HG02759 (cell line): ENCODE data around the gene ENTPD8.
"Not testable (repeated sequence)": the region's sequence is repeated elsewhere in the genome, so short reads cannot be mapped to it uniquely, and the experiment has no call there.

ENCODE experiments used
- ATAC-seq: cut with Tn5 transposase; IDR thresholded peaks from one replicate; pipeline ENCODE4 v1.9.1; 2021; ENCODE audit warnings: mild to moderate bottlenecking, moderate library complexity; ENCODE audit not compliant: unreplicated experiment

ENTPD8 gene

DNA sequence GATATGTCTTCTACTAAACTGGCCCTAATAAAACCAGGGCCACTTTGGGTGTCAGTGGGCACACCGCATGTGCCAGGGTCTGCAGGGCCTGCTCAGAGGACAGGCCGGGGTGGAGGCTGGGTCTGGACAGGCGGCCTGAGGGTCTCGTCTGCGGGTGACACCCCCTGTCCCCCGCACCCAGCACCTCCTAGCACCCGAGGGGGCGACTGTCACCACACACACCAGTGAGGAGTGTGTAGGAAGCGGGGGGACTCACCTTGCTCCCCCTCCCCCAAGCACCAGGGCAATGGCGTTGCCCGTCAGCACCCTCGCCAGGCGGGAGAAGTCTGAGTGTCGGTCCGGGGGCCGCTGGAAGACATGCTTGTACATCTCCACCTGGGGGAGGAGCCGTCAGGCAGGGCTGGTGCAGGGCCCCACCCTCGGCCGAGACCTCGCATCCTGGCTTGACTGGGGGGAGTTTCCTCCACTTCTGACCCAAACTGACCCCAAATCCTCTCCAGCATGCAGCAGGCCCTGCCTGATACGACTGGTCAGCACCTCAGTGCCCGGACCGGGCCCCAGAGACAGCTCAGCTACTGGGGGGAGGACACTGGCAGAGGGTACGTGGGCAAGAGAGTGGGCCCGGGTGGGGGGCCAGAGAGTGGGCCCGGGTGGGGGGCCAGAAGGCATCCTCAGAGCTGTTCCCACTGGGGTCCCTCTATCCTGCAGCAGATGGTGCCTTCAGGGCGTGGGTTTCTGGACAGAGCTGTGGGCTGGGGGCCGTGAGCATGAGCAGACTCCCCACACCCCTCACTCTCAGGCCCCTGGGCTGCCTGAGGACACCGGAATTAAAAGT, 36.8 kb upstream of the ENTPD8 start:
- no peak for ATAC-seq

DNA sequence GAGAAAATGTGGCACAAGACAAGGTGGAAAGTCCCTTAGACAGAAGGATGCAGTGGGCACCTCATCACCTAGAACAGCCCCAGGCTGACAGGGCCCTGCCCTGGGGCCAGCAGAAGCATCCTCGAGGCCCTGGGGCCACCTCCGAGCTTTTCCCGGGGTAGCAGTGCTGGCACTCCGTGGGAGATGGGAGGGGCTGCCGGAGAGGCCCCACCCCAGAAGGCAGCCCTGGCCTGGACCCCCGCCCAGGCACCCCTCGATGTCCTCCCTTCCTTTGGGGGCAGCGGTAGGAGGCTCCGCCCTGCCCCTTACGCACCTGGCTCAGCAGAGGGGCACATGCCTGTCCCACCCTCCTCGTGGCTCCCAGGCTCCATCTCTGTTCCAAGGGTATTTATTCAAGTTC, 35.7 kb upstream of the ENTPD8 start:
- no peak for ATAC-seq

DNA sequence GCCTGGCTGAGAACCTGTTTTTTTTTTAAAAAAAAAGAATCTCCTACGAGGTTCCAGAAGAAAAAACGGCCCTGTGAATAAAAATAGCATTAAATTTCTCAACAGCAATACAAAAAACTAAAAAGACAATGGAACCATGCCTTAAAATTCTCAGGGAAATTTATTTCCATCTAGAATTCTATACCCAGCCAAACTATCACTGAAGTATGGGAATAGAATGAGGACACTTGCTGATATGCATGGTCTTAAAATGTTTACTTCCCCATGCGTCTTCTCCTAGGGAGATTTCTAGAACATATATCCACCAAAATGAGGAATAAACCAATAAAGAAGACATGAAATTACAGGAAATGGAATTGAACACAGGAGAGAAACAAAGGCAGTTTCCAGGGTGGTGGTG, 34.5 kb upstream of the ENTPD8 start:
- no peak for ATAC-seq

DNA sequence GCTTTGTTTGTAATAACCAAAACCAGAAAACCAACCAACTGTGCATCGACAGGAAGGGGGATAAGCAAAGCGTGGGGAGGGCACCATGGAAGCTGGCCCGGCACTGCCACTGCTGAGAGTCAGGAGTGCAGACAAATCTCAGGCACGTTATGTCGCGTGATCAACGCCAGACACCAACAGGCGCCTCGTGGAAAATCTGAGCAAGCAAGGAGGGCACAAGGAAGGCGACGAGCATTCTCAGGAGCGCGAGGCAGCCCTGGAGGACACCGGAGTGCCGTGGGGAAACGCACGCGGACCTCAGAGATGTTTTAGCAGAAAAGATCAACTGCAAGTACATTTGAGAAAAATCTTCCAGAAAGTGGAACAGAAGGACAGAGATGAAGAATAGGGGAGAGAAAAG, 33.1 kb upstream of the ENTPD8 start:
- ATAC-seq, result no peak

DNA sequence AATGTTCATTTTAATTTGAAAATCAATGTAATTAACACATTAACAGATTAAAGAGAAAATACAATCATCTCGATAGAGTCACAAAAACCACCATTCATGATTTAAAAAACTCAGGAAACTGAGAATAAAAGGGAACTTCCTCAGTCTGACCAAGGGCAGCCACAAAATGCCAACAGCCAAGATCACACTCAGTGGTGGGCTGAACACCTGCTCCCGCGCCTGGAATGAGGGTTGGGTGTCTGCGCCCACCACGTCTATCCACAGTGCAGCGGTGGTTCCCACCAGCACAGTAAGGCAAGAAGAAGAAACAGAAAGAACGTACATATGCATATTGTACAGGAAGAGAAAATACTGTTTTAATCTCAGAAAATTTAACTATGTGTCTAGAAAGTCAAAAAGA, 29.6 kb upstream of the ENTPD8 start:
- ATAC-seq, result no peak

DNA sequence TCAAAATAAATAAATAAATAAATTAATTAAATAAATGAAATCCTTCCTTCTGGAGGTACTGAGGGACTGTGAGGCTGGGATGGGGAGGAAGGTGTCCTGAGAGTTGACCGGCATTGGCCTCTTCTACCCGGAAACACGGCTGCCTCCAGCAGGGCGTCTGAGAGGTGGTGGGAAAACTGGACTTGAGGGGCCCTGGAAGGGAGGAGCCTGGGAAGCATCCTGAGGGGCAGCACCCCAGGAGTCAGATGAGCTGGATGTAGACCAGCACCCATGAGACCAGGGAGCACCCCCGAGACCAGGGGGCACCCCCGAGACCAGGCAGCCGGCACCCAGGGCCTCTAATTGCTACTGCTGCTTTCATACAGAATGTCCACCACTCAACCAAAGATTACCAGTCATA, 26.7 kb upstream of the ENTPD8 start:
- no peak for ATAC-seq

DNA sequence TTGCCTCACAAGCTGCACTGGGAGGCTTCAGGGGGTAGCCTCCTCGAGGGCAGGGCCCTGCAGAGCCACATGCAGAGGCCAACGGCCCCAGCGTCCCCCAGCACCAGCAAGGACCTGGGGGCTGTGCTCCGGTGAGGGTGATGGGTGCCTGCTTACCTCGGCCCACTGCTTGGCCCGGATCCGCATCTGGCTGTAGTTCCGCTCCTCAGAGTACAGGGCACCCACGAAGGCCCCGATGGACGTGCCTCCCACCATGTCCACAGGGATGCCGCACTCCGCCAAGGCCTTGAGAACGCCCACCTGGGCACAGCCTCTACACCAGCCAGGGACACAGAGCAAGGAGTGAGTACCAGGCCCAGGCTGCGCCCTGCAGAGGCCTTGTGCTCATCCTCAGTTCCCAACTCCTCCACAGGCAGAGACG, 26.0 kb upstream of the ENTPD8 start:
- no peak for ATAC-seq

DNA sequence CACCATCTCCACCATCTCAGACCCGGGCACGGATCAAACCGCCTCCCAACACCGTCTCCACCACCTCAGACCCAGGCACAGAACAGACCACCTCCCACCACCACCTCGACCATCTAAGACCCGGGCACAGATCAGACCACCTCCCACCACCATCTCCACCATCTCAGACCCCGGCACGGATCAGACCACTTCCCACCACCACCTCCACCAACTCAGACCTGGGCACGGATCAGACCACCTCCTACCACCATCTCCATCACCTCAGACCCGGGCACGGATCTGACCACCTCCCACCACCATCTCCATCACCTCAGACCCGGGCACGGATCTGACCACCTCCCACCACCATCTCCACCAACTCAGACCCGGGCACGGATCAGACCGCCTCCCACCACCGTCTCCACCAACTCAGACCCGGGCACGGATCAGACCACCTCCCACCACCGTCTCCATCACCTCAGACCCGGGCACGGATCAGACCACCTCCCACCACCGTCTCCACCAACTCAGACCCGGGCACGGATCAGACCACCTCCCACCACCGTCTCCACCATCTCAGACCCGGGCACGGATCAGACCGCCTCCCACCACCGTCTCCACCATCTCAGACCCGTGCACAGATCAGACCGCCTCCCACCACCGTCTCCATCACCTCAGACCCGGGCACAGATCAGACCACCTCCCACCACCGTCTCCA, 25.4 kb upstream of the ENTPD8 start:
- not testable (repeated sequence) for ATAC-seq

DNA sequence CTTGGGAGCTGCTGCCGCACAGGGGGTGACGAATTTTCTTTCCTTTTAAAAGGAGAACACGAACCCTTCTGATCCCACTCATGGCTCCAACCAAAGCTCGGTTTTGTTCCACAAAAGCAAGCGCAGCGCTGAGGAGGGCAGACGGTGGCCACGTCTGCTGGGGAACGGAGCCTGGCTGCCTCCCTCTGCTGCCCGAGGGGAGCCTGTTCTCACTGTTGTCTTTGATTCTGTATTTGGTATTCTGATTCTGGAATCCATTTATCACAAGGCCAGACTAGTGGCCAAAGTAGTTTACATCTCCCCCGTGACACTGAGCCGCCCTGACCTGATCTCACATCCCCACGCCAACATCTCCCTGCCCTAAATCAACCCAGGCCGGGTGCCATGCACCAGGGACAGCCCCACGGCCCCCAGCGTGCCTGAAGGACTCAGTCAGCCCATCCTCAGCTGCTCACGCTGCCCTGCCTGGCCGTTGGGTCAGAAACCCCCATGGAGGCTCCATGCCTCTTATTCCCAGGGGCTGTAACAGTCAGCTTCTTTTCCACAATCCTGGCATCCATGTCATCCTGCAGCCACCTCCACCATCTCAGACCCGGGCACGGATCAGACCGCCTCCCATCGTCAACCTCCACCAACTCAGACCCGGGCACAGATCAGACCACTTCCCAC, 24.7 kb upstream of the ENTPD8 start:
- ATAC-seq, result no peak

DNA sequence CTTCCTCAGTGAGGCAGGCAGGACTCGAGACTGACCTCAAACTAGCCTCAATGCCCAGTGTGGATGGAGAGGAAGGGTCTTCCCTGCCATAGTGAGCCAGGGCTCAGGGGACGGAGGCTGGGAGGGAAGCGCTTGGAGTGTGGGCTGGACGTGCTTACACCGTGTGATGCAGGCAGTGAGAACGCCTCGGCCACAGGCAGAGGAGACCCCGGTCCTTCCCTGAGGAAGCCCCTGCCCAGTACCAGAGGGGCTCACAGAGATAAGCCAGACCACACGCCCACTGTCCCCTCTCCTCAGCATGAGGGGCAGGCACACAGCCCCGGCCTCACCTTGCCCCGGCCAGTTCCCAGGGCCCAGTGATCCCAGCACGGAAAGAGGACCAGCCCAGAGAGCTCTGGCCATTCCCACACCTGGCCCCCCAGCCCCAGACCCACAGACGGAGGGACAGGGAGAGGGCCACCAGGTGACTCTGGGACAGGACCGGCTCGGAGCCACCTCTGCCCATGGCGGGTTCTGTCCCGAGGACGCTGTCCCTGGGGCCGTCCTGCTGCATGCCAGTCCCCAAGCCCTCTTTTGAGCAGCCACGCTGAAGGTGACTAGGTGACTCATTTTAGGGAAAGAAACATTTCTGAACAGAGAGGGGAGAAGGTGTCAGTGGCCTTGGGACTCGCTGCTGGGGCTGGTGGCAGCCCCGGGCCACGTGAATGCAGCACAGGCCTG, 24.0 kb upstream of the ENTPD8 start:
- no peak for ATAC-seq

DNA sequence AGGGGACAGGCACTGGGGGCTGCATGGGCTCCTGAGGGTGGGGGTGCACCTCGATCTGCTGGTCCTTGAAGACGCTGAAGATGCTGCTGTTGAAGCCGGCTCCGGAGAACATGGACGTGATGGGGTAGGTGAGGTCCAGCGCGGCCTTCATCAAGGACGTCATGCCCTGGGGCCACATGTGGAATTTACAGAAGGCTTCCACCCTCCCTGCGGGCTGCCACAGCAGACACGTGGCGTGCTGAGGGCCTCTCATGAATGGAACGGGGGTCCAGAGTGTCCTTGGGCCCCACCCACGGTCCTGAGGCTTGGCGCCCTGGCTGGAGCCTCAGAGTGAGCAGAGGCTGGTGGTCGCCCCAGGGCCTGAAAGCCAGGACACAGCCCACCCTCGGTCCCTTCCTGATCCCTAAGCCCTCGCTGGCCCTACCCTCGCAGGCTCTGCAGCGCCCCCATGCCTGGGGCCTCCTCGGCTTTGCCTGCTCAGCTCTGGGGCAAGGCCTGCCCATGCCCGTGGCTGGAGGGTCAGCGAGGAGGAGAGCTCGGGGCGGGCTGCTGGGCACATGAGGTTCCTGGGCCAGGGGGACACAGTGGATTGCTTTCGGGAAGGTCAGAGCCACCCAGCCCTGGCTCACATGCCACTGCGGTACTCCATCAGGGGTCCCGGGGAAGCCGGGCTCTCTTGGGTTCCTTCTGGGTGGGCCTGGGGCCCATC, 23.3 kb upstream of the ENTPD8 start:
- no peak for ATAC-seq

DNA sequence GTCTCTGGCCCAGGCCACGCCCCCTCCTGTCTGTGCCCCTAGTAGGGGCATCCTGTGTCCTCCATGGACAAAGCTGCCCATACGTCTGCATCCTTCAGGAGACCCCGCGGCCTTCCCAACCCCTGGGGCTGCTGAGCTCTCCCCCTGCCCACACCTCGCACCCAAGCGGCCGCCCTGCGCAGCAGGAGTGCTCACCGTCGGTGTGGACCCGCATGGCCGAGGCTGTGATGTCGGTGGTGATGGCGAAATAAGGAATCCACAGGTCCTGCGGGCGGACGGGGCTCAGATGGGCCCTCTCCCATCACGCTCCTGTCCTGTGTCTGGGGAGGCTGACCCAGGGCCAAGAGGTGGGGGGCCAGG, 22.8 kb upstream of the ENTPD8 start:
- ATAC-seq, result no peak

DNA sequence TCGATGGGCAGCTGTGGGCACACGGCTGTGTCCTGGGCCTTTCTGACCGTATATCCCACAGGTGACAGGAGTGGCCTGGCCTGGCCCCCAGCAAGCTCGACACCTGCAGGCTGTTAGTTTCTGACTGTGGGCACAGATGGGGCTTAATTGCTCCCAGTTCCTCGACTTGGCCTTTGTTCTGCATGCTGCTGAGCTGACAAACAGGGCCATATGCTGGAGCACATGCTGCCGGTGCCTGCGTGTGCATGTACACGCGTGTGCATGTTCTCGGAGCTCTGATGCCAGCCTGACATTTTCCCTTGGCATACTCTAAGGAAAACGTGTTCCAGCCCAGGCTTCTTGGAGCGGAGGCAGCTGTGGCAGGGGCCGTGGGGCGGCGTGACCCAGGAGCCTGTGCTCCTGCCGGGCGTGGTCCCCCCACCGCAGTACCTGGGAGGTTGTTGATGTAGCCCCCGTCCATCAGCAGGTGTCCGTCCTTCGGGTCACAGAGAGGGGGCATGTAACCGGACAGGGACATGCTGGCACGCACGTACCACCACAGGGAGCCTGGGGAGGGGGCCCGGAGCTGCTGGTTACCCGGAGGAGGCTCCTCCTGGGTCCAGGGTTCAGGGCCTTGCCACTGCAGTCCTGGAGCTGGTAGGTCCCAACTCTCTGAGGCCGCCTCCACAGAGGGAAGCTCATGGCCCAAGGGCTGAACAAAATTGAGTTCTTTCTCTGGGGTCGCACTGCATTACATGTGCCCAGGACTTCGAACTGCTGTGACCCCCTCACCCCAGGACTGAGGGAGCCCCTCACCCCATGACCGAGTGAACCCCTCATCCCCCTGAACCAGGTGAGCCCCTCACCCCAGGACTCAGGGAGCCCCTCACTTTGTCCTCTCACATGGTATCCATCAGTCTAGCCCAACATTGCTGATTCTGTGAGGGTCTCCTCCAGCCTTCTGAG, 22.1 kb upstream of the ENTPD8 start:
- ATAC-seq, result no peak

DNA sequence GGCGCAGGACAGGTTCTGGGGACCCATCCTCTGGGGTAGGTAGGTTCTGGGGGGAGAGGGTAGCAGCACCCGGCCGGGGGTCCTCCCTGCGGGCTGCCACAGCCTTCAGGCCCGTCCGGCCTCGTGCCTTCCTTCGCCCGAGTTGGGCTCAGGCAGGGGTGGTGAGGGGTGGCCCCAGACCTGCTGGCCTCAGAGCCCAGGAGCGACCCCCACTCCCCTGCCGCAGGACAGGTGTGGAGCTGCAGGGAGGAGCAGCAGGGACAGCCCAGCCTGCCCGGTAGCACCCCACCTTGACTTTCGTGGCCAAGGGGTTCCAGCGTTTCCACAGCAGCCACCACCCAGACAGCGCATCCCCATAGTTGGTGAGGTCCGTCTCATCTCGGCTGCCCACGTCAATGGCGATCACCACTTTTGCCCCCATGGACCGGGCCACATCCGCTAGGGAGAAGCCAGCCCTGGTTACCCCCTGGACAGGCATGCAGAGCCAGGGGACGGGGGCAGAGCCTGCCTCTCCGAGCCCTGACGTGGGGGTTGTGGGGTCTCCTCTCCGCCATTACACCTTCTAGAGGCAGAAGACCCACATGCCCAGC, 21.3 kb upstream of the ENTPD8 start:
- ATAC-seq, result no peak

DNA sequence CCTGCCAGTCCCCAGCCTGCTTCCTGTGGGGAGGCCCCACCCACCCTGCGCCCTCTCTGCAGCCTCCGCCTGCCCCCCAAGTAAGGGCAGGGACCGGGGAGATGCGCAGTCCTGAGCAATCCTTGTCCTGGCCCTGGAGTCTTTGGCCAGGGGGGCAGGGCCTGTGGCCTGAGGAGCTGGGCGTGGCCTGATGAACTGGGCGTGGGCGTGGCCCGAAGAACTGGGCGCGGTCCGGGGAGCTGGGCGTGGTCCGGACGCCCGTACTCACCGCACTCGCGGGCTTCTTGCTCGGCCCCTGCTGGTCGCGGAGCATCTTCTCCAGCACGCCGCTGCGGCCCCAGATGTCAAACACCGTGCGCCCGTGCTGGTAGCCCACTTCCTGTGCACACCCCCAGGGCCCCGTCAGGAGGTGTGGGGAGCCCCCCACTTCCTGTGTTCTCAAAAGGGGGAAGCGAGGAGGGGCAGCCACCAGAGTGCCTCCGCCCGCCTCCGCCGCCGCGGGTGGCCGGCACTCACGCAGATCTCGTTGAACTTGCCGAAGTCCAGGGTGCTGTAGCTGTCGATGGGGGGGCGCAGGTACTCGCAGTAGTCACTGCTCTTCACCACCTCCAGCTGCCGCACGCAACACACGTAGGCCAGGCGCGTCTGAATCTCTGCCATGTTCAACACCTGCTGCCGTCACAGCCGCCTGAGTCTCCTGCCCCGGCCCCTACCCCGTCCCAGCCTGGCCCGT, 20.7 kb upstream of the ENTPD8 start:
- peak; percentile 57 for ATAC-seq

DNA sequence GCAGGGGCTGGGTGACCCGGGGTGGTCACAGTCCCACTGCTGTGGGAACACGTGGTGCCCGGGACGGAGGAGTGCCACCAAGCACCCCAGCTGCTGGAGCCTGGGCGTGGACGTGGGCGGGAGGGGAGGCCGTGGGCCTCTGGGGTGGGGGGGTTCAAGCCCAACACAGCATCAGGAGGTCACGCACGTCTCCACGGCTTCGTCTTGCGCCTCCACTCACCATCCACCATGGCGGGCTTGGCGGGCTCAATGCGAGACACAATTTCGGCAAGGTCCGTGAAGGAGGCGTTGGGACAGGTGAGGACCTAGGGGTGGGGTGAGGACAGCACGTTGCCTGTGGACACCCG, 20.1 kb upstream of the ENTPD8 start:
- ATAC-seq, result no peak

DNA sequence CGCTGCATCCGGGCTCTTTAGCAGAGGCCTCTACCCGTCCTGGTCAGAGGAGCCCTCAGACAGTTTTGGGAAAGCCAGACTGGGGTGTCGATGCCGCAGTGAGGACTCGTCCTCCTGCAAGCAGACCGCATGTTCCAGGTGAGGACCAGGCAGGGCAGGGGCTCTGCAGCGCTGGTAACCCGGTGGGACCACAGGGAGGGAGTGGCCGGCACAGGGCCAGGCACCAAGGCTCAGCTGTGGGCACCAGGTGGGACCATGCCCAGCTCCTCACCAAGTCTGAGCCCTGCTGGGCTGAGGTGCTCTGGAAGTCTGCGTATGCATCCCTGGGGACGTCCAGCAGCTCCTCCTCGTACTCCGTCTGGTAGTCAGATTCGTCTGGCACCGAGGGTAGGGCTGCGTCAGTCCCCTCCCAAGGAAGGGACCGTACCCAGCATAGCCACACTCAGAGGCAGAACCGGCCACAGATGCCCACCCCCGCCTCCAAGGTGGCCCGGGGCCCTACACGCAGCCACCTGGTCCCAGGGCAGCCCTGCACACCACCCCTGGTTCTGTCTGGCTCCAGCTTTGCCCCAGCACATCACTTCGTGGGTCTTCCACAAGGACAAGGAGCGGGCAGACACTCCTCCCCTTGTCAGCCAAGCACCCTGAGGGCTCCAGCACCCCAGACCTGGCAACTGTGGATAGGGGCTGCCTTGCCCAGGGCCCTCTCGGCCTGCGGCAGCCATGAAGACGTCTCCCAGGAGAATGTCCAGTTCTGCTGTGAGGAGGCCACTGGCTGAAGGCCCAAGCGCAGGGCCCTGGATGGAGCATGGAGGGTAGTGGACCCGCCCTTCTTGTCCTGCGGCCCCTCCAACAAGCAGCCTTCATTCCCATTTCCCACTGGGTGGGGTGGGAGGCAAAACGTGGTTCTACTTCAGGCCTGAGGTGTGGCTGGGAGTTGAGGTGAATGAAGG, 19.5 kb upstream of the ENTPD8 start:
- no peak for ATAC-seq
